Measurements from ENCODE around the gene DUSP15.

Gene DUSP15

GRCh38 chr20:31914170-31914569 is 43.8 kb upstream of the DUSP15 start:
- in situ Hi-C loops (cut with MboI; ENCODE audit: low pct_unique_long_range_greater_than_20kb, low sequenced_read_pairs, unreplicated experiment) = no loop called here
- DNase-seq (ENCODE audit: low spot score) = no peak
- TF ChIP-seq, protein P1, sequence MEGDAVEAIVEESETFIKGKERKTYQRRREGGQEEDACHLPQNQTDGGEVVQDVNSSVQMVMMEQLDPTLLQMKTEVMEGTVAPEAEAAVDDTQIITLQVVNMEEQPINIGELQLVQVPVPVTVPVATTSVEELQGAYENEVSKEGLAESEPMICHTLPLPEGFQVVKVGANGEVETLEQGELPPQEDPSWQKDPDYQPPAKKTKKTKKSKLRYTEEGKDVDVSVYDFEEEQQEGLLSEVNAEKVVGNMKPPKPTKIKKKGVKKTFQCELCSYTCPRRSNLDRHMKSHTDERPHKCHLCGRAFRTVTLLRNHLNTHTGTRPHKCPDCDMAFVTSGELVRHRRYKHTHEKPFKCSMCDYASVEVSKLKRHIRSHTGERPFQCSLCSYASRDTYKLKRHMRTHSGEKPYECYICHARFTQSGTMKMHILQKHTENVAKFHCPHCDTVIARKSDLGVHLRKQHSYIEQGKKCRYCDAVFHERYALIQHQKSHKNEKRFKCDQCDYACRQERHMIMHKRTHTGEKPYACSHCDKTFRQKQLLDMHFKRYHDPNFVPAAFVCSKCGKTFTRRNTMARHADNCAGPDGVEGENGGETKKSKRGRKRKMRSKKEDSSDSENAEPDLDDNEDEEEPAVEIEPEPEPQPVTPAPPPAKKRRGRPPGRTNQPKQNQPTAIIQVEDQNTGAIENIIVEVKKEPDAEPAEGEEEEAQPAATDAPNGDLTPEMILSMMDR (IDR thresholded peaks at IDR 0.05; ENCODE audit: extremely low read depth, insufficient read depth, missing control alignments) = no peak

- in situ Hi-C loops (cut with MboI; ENCODE audit: low pct_unique_long_range_greater_than_20kb, low sequenced_read_pairs, unreplicated experiment) = no loop called here
- TF ChIP-seq, protein P1 (IDR thresholded peaks at IDR 0.05; ENCODE audit: extremely low read depth, insufficient read depth, missing control alignments) = no peak
- no peak for DNase-seq (ENCODE audit: low spot score)
These were observed 43.3 kb upstream of the DUSP15 start for GRCh38 chr20:31913431-31914157.

DNA sequence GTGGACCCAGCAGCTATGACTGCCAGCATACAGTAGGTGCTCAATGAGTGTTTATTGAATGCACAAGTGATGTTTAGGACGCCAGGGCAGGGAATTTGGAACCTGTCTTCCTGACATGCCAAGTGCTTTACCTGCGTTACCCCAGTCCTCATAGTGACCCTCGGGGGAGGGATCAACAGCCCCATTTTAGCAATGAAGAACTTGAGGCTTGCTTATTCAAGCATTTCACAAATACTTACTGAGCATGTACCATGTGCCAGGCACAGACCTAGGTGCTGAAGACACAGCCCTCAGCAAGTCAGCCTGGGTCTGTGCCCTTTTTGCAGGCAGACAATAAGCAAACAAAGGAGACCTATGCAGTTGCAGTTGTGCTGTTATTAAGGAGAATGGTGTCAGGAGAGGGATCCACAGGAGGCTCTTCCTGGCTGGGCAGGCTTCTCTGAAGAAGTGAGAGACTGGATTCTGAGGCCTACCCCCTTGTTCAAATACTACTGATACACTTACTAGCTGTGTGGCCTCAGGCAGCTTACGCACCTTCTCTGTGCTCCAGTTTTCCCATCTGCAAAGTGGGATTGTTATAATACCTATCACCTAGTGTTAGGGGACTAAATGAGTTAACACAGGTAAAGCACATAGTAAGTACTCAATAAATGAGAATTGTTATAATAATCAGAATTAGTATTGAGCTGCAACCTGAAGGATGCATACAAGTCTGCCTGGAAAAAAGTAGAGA is 39.9 kb upstream of the DUSP15 start:
- TF ChIP-seq, protein P1 (IDR thresholded peaks at IDR 0.05; ENCODE audit: extremely low read depth, insufficient read depth, missing control alignments) = no peak
- no peak for DNase-seq (ENCODE audit: low spot score)
- in situ Hi-C loops (cut with MboI; ENCODE audit: low pct_unique_long_range_greater_than_20kb, low sequenced_read_pairs, unreplicated experiment) = no loop called here

DNA sequence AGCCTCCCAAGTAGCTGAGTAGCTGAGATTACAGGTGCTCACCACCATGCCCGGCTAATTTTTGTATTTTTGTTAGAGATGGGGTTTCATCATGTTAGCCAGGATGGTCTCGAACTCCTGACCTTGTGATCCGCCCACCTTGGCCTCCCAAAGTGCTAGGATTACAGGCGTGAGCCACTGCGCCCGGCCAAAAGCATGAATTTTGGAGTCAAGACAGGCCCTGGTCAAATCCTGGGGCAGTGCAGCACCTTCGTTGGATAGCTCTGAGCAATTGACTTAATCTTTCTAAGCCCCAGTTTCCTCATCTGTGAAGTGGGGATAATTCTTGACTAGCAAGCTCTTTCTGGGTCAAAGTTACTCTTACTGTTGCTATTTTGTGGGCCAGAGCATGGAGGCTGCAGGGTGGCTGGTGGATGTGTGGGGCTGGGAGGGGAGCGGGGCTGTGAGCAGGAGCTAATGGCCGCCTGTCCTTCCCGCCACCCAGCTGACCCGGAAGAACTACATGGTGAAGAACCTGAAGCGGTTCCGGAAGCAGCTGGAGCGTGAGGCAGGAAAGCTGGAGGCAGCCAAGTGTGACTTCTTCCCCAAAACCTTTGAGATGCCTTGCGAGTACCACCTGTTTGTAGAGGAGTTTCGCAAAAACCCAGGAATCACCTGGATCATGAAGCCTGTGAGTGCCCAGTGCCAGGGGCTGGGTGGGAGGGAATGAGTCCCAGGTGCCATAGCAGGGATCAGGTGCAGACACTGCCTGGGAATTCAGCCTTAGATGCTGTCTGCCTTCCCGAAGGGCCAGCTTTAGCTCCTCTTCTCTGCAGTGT is 39.1 kb upstream of the DUSP15 start:
- DNase-seq (ENCODE audit: low spot score) = no peak
- TF ChIP-seq, protein P1 (IDR thresholded peaks at IDR 0.05; ENCODE audit: extremely low read depth, insufficient read depth, missing control alignments) = no peak
- in situ Hi-C loops (cut with MboI; ENCODE audit: low pct_unique_long_range_greater_than_20kb, low sequenced_read_pairs, unreplicated experiment) = no loop called here

- in situ Hi-C loops (cut with MboI; ENCODE audit: low pct_unique_long_range_greater_than_20kb, low sequenced_read_pairs, unreplicated experiment) = no loop called here
- DNase-seq (ENCODE audit: low spot score) = no peak
- TF ChIP-seq, protein P1 (IDR thresholded peaks at IDR 0.05; ENCODE audit: extremely low read depth, insufficient read depth, missing control alignments) = no peak
These were observed 38.1 kb upstream of the DUSP15 start for GRCh38 chr20:31908424-31908823.

GRCh38 chr20:31908016-31908415 is 37.7 kb upstream of the DUSP15 start:
- in situ Hi-C loops (cut with MboI; ENCODE audit: low pct_unique_long_range_greater_than_20kb, low sequenced_read_pairs, unreplicated experiment) = no loop called here
- no peak for DNase-seq (ENCODE audit: low spot score)
- TF ChIP-seq, protein P1 (IDR thresholded peaks at IDR 0.05; ENCODE audit: extremely low read depth, insufficient read depth, missing control alignments) = no peak

Measured in GM13977 (cell line).